ENCODE data around the gene RAB7B. TPM values are rescaled to one million over a fixed set of nuclear protein-coding genes. Genes with fewer than 3 reads are reported as not detected.

Gene RAB7B
- total and polyA plus RNA-seq, 2 experiments from 2014 or later = 7.1 to 7.6 TPM

DNA sequence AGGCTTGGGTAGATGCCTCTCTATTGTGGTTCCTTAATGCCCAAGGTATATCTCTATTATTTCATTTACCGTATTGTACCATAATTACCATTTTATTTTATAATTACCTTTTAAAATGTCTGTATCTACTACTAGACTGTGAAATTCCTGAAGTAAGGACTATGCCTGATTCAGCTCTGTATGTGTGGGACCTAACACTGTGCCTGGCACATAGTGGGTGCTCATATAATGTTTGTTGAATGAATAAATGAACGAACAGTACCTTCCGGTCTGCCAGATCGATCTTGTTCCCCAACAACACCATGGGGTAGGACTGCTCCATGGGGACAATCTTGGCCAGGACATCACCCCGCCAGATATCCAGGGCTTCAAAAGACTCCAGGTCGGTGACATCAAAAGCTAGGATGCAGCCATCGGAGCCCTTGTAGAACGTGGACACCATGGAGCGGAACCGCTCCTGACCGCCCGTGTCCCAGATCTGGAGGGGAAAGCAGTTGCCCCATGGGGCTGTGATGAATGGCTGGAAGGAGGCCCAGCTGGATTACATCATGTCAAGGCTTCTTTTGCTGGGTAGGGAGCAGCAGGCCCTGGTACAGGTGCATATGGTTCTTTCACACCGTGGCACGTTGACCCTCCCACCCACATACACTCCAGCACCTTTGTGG lies 10.8 kb downstream of the RAB7B start:
- H3K9me2 ChIP-seq (ENCODE audit: insufficient read depth) = no peaks in the 10 kb centered on the region
- H3K9ac ChIP-seq = no peak overlapping the region
- H3K36me3 ChIP-seq (ENCODE audit: low read depth) = no peaks in the 10 kb centered on the region
- 97 to 98% methylated on average over 14 of the region's 14 CpGs for WGBS, 2 experiments (ENCODE audit: low coverage in 1 of 2, low lambda C conversion rate in 2 of 2, missing lambda C conversion rate in 2 of 2)
- no peak overlapping the region for H3K4me3 ChIP-seq
- DNase-seq = no peak
- no peaks in the 10 kb centered on the region for H3K9me3 ChIP-seq (ENCODE audit: low read depth)
- no peak overlapping the region for H2AFZ ChIP-seq
- no peak overlapping the region for H3K4me2 ChIP-seq (ENCODE audit: unreplicated experiment)
- no peak overlapping the region for H3K27ac ChIP-seq
- H3K4me1 ChIP-seq (ENCODE audit: insufficient read depth) = 0 out of 2 replicates have a peak, but pooled peaks cover 7% of the 10 kb centered on the region
- TF ChIP-seq EZH2 (IDR thresholded peaks at IDR 0.05; ENCODE audit: insufficient read depth, poor library complexity, severe bottlenecking) = no peak
- TF ChIP-seq EZH2phosphoT487 (IDR thresholded peaks at IDR 0.05; ENCODE audit: insufficient read depth, low read depth) = no peak
- H3K27me3 ChIP-seq (replicated peaks; ENCODE audit: insufficient read depth) = no peaks in the 10 kb centered on the region
- H4K20me1 ChIP-seq (ENCODE audit: insufficient read depth) = no peaks in the 10 kb centered on the region
- peaks cover 9% of the 10 kb centered on the region for H3F3A ChIP-seq (ENCODE audit: insufficient read depth)
- H3K79me2 ChIP-seq (ENCODE audit: insufficient read depth) = 0 out of 2 replicates have a peak, but pooled peaks cover 4% of the 10 kb centered on the region
- in situ Hi-C loops (cut with MboI) = no loop called here

DNA sequence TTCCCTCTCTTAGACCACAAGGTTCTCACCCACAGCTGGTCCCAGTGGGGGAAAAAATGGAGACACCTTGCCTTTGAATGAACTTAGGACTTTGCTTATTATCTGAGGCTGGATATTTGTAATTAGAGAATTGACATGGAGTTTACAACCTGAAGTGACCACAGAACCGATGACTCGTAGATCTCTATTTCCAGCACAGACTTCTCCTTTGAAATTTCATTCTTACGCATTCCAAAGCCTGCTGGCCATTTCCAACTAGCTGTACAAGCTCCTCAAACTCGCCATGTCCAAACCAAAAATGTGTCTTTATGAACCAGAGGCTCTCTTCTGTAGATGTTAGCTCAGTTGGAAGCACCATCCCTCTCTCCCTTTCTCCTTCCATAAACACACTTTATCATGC lies 12.0 kb downstream of the RAB7B start:
- no peak overlapping the region for H3K9ac ChIP-seq
- no peaks in the 10 kb centered on the region for H3K9me2 ChIP-seq (ENCODE audit: insufficient read depth)
- no peak overlapping the region for H3K27ac ChIP-seq
- H3K4me2 ChIP-seq (ENCODE audit: unreplicated experiment) = peak overlapping the region; percentile 54
- no peaks in the 10 kb centered on the region for H3K36me3 ChIP-seq (ENCODE audit: low read depth)
- no peaks in the 10 kb centered on the region for H4K20me1 ChIP-seq (ENCODE audit: insufficient read depth)
- H3K9me3 ChIP-seq (ENCODE audit: low read depth) = no peaks in the 10 kb centered on the region
- H3F3A ChIP-seq (ENCODE audit: insufficient read depth) = peaks cover 14% of the 10 kb centered on the region
- peak; percentile 67 for DNase-seq
- 0 out of 2 replicates have a peak, but pooled peaks cover 4% of the 10 kb centered on the region for H3K79me2 ChIP-seq (ENCODE audit: insufficient read depth)
- H3K4me1 ChIP-seq (ENCODE audit: insufficient read depth) = 0 out of 2 replicates have a peak, but pooled peaks cover 7% of the 10 kb centered on the region
- no peaks in the 10 kb centered on the region for H3K27me3 ChIP-seq (replicated peaks; ENCODE audit: insufficient read depth)
- 83 to 89% methylated on average over 4 of the region's 4 CpGs for WGBS, 2 experiments (ENCODE audit: low coverage in 1 of 2, low lambda C conversion rate in 2 of 2, missing lambda C conversion rate in 2 of 2)
- no peak overlapping the region for H3K4me3 ChIP-seq
- TF ChIP-seq EZH2 (IDR thresholded peaks at IDR 0.05; ENCODE audit: insufficient read depth, poor library complexity, severe bottlenecking) (no peak), EZH2phosphoT487 (IDR thresholded peaks at IDR 0.05; ENCODE audit: insufficient read depth, low read depth) (no peak)
- no peak overlapping the region for H2AFZ ChIP-seq
- in situ Hi-C loops (cut with MboI) = no loop called here

DNA sequence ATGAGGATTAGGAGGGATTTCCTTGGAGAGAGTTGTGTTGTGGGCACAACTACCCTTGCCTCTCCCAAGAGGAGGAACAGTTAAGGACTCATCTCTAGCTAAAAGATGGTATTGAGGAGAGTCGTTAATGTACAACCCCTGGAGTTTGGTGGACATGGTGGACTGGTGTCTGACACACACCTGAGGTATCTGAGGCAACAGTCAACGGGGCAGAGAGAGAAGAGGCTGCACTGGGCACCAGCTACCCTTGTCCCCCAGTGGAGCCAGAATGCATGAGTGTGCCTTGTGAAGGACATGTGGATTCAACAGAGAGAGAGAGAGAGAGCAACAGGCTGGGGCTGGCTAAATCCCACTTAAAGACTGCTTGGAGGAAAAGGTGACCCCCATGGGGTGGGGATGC lies 13.0 kb downstream of the RAB7B start:
- no peak for DNase-seq
- WGBS, 2 experiments (ENCODE audit: low coverage in 1 of 2, low lambda C conversion rate in 2 of 2, missing lambda C conversion rate in 2 of 2) = 76 to 79% methylated on average over 2 of the region's 2 CpGs
- 0 out of 2 replicates have a peak, but pooled peaks cover under 1% of the 10 kb centered on the region for H3K79me2 ChIP-seq (ENCODE audit: insufficient read depth)
- H3K4me2 ChIP-seq (ENCODE audit: unreplicated experiment) = no peak overlapping the region
- H3K4me1 ChIP-seq (ENCODE audit: insufficient read depth) = 0 out of 2 replicates have a peak, but pooled peaks cover 7% of the 10 kb centered on the region
- no peak overlapping the region for H3K4me3 ChIP-seq
- H3K9me3 ChIP-seq (ENCODE audit: low read depth) = no peaks in the 10 kb centered on the region
- H3K36me3 ChIP-seq (ENCODE audit: low read depth) = no peaks in the 10 kb centered on the region
- H3K9me2 ChIP-seq (ENCODE audit: insufficient read depth) = no peaks in the 10 kb centered on the region
- in situ Hi-C loops (cut with MboI) = no loop called here
- TF ChIP-seq EZH2phosphoT487 (IDR thresholded peaks at IDR 0.05; ENCODE audit: insufficient read depth, low read depth) = no peak
- no peak for TF ChIP-seq EZH2 (IDR thresholded peaks at IDR 0.05; ENCODE audit: insufficient read depth, poor library complexity, severe bottlenecking)
- no peak overlapping the region for H3K27ac ChIP-seq
- peaks cover 14% of the 10 kb centered on the region for H3F3A ChIP-seq (ENCODE audit: insufficient read depth)
- no peaks in the 10 kb centered on the region for H3K27me3 ChIP-seq (replicated peaks; ENCODE audit: insufficient read depth)
- H4K20me1 ChIP-seq (ENCODE audit: insufficient read depth) = no peaks in the 10 kb centered on the region
- no peak overlapping the region for H2AFZ ChIP-seq
- no peak overlapping the region for H3K9ac ChIP-seq

DNA sequence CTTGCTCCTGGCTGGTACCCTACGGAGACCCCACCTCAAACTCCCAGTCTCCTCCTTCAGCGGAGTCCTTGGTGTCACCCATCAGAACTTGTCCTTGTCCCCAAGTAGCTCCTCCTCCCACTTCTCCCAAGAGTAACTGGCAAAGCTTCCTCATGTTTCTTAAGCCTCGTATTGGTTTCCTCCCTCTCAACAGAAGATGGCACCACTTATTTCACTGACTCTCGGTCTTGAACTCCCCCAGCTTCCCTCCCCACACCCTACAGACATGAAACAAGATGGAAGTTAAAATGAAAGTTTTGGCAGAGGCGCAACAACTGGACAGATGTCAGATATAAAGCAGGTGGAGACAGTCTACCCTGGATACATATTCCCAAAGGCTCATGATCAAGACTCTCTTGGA lies 13.4 kb downstream of the RAB7B start:
- TF ChIP-seq EZH2phosphoT487 (IDR thresholded peaks at IDR 0.05; ENCODE audit: insufficient read depth, low read depth) (no peak), EZH2 (IDR thresholded peaks at IDR 0.05; ENCODE audit: insufficient read depth, poor library complexity, severe bottlenecking) (no peak)
- H3K79me2 ChIP-seq (ENCODE audit: insufficient read depth) = no peaks in the 10 kb centered on the region
- no peak overlapping the region for H3K4me3 ChIP-seq
- no peak for DNase-seq
- no peaks in the 10 kb centered on the region for H3K36me3 ChIP-seq (ENCODE audit: low read depth)
- no peaks in the 10 kb centered on the region for H3K9me3 ChIP-seq (ENCODE audit: low read depth)
- no peaks in the 10 kb centered on the region for H3K27me3 ChIP-seq (replicated peaks; ENCODE audit: insufficient read depth)
- no peaks in the 10 kb centered on the region for H3K9me2 ChIP-seq (ENCODE audit: insufficient read depth)
- H3K9ac ChIP-seq = no peak overlapping the region
- H4K20me1 ChIP-seq (ENCODE audit: insufficient read depth) = no peaks in the 10 kb centered on the region
- H3K27ac ChIP-seq = no peak overlapping the region
- no peak overlapping the region for H3K4me2 ChIP-seq (ENCODE audit: unreplicated experiment)
- 0 out of 2 replicates have a peak, but pooled peaks cover 7% of the 10 kb centered on the region for H3K4me1 ChIP-seq (ENCODE audit: insufficient read depth)
- H3F3A ChIP-seq (ENCODE audit: insufficient read depth) = peaks cover 14% of the 10 kb centered on the region
- 89% methylated on average over 5 of the region's 5 CpGs for WGBS, 2 experiments (ENCODE audit: low coverage in 1 of 2, low lambda C conversion rate in 2 of 2, missing lambda C conversion rate in 2 of 2)
- H2AFZ ChIP-seq = no peak overlapping the region
- in situ Hi-C loops (cut with MboI) = loop anchor here (5.0 to 10.0 kb wide), 2 partner anchors 113 to 195 kb away; no protein-coding TSS in a partner anchor

All from GM23248 (cell line).